Fibroblast of peridontal ligament (primary cell): Measurements from ENCODE around the gene TRAP1.

Source experiments
- DNase-seq: peaks from one replicate; pipeline ENCODE4 v3.0.0-alpha.2; 2010; ENCODE audit errors: extremely low read depth

TRAP1 gene

DNA sequence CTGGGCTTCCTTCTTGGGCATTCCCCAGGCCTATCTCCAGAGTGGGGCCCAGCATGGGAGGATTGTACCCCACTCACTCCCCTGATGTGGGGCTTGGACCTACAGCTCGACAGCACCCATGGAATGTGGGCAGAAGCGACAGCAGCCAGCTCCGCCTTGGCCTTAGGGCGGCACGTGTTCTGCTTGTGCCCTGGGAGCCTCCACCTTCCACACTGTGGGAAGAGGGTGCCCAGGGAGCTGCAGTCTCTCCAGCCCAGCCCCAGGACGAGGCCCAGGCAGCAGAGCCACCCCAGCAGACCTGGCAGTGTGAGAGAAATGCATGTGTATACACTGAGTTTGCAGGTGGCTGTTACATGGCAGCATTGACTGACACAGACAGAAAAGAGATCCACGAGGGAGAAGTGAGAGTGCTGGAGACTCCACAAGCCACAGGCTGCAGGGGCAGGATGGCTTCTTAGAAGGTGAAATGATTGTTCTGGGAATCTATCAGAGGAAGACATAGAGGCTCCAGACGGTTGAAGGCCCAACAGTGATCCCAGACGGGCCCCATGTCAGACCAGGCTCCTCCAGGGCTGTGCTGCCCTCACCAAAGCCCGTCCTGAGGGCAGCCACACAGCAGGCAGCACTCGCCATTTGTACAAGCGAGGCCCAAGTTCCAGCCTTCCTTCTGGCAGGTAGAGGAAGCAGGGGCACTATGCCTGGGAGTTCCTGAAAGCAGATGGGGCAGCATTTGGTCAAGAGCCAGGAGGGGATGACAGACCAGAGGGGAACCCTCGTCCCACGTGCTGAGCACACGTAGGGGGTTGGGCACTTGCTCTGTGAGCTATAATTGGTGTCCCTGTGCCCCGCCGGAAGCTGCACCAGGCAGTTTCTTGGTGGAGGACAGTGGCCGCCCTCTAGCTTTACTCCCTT is 65.6 kb downstream of the TRAP1 start:
- no peak for DNase-seq

DNA sequence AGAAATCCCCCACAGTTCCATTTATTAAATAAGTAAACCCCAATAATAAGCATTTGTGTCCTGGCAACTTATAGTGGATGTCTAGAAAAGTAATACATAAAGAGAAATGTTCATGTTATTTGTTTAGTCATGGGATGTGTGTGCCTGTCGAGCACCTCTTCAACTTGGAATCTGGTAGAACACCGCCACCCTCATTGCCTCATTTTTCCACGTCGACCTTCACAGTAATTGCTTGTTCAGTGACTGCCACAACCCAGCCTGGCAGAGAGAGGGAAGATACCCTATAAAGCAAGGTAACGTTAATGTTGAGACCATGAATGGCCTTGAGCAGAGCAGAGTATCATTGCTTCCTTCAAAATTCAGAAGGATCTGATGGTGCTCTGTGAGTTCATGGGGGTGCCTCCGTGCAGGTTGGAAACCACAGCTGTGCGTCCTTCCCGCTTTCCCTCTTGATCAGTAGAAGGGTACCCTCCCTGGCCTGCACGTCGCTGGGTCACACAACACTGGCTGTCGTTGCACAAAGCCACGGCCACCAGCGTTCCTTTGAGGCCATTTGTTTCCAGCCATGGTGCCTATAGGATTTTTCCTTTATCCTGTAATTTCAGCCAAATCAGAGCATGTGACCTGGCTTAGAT is 66.6 kb downstream of the TRAP1 start:
- DNase-seq, result no peak

DNA sequence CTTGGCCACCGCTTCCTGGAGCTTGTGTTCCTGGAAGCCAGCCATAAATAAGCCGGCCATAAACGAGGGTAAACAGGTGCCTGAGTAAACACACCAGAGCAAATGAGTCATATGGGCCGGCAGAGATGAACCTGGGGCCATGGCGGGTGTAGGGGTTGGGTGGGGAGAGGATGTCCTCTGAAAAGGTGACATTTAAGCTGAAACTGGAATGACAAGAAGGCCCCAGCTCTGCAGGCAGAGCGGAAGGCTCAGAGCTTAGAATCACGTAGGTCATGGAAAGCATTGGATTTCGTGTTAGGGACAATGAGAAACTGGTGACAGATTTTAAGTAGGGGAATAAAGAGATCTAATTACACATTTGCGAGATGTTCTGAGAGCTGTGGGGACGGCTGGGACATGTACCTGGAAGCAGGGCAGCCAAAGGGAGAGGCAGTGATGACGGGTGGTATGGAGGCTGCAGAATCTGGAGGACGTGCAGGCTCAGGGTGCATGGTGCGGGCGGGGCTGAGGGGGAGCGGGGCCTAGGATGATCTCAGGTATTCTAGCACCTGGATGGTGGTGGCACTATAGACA is 70.9 kb downstream of the TRAP1 start:
- DNase-seq, result no peak

DNA sequence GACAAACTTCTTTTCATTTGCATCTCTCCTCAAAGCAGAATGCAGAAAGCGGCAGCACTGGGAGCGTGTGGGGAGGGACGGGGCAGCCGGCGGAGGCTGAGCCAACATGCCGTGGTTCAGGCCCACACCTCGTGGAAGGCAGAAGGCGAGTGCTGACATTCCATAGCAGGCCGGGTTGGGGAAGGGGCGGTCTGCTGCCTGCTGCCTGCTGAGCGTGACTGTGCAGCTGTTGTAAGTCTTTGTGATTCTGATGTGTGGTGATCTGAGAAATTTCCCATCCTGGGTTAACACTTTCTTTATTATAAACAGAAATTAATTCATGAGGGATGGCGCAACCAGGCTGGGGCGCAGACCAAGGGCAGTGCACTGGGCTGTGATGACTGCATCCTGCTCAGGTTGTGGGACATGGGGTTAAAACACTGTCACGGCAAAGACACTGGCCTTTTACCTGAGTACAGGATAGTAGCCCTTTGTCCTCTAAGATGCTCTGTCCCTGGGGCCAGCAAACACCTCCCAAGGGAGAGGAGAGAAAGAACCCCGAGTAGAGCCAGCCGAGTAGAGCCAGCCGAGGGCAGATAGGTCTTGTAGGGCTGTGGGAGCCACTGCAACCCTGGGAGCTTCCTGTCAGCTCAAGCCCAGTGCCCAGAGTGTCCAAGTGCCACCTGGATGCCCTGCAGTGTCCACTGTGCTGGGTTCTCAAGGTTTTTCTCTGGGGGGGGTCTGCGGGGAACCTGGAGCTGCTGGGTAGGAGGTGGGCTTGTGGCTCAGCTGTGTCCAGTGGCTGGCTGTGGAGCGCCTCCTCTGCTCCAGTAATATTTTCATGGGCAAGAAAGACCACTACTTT is 71.6 kb downstream of the TRAP1 start:
- peak; percentile 31 for DNase-seq

DNA sequence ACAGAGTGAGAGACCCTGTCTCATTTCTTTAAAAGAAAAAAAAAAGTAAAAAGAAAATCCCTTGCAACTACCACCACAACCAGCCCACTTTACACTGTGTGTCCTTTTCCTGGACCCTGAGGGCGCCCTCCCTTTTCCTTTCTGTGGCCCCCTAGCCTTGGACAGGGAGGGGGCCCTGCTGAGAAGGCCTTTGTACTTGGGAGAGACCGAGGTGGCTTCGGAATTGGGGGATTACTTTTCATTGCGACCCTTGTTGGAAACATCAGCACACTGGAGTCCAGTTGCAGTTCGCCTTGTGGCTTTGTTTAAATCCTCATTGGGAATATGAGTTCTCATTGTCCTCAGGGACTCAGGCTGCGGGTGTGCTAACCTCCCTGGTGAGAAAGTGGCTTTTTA is 72.2 kb downstream of the TRAP1 start:
- no peak for DNase-seq

DNA sequence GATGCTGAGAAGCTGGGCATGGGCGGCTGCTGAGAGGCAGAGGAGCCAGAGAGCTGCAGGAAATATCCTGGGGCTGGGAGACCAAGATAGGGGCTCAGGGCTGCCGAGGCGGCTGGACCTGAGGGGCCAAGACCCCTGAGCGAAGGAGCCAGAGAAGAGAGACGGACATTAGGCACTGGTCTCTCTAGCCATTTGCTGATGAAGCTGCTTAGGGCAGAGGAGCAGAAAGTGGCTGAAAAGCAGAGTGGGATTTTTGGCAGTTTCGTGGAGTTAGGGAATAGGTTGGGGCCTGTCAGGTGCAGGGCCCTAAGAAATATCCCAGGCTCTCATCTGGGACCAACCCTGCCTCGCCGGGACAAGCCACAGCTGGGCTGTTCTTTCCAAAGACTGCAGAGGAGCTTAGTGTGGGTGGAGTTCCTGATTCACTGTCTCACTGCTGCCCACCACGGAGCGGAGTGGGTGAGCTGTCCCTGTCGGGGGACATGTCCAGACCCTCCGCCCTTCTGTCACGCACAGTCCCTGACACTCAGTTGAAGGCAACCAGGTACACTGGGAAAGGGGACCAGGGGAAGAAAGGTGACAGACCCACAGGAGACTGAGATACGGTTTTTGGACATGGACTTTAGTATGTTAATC is 74.1 kb downstream of the TRAP1 start:
- no peak for DNase-seq

DNA sequence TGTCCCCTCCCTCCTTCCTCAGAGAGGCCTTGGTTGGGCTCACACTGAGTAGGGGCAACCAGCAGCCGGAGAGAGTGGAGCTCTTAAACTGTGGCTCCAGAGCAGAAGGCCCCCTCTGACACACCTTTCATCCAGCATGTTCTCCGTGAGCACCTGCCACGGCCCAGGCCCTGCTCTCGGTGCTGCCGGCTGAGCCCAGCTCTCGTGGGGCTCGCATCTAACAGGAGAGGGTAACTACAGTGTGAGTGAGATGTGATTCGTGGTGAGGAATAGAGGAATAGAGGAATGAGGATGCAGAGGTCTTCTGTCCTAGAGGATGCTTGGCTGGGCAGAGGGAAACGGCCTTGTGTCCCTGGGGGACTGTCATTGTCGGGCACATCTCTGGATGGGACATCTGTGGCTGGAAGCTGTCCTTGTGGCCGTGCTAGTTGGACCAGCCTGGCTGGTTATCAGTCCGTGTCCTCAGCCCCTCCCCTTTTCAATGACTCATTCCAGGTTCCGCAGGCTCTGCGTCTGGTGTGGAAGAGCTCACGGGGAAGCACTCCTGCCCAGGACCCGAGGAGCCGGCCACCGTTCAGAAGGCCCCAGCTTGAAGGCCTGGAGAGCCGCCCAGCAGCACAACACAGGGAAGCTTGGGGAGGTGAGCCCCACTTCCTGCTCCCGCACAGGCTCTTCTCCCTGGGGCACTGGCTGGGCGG is 74.8 kb downstream of the TRAP1 start:
- no peak for DNase-seq

DNA sequence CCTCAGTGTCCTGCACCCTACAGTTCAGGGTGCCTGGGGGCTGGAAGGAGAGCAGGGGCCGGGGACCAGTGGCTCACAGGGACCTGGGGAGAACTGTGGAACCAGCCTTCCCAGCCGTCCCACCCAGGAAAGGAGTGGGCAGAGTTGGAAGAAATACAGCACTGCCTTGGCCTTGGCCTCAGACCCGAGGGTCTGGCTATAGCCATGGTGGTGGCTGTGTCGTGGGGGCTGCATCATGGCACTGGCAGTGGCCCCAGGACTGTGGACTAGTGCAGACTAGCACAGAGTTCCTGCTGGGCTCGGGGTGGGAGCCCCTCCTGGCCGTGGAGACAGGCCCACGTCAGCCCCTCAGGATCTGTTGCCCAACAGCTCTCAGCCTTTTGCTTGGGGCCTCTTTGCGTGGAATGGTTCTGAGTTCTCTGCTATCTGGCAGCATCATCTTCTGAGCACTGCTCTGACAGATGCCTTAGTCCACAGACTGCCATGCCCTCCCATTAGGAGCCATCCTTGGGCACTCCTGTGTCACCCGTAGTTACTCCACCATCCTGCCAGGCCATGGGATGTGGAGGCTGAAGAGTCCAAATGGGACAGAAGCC is 75.4 kb downstream of the TRAP1 start:
- no peak for DNase-seq

DNA sequence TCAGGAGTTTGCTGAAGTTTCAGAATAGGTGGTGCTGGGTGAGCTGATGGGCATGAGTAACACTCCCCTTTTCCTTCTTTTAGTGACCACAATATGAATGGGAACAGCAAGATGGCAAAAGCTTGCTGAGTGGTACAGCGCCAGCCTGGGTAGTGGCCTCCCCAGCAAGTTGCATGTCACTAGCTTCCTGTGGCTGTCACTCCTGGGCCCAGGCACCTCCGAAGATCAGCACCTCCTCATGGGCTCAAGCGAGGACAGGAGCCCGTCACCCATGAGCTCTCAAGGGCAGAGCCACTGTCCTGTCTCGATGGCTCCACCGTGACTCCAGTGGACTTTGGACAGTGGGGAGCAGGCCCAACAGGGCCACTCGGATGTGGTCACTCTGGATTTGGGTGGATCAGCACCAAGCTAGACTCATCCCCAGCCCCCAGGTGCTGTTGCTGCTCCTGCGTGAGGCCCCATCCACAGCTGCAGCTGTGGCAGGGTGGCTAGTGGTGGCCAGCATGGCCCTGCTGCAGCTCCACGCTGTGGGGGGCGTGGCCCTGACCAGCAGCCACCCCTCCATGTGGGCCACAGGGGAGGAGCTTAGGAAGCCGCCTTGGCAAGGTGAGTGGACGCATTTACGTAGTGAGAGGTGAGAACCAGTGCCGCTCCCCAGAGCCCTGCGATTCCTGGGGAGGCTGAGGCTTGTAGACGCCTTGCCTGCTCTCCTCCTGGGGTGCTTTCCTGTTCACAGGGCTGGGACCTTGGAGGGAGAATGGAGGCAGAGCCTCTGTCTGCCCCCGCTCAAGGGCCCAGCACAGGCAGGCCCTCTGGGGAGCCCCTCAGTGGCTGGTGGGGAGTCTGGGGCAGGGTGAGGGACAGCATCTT is 76.5 kb downstream of the TRAP1 start:
- DNase-seq, result no peak

DNA sequence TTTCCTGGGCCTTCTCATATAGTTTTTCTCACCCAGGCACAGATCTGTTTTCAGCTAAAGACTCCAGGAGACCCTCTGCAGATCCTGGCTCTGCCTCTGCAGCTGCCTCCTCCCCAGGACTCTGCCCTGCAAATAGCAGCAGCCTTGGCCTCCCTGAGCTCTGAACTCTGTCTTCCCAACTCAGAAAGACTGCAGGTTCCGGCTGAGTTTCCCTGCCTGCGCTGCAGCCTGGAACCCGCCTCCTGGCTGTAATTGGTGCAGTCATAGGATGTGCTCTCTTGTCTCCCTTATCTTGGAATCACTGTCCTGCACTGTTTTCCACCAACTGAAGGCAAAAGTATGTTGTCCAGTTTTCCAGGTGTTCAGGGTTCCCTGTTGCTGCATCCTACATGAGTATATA is 77.1 kb downstream of the TRAP1 start:
- DNase-seq, result no peak

DNA sequence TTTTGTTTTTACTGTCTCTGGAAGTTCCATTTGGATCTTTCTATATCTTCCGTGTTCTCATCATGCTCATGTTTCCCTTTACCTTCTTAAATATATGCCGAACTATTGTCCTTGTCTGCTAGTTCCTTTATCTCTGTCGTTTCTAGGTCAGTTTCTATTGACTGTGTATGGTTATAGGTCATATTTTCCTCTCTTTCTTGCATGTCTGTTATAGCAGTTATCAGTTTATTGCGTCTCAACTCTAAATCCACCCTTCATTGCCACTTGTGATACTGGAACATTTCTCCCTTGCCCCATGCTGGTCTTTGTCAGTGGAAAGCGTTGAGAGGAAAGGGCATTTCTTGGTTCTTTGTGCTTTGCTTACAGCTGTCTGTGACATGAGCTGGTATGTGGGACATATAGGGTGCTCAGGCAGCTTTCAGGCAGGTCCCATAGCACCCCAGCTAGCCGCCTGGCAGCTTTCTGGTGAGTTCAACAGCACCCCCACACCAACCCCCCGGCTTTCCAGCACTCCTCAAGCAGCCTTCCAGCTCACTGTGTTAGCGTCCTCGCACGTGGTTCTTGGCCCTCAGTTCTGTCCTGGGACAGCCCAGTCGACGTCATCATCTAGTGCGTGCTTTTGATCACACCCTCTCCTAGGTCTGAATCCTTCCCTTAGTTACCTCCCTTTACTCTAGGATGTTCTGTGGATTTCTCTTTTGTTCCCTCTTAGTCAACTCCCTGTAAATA is 78.2 kb downstream of the TRAP1 start:
- no peak for DNase-seq

DNA sequence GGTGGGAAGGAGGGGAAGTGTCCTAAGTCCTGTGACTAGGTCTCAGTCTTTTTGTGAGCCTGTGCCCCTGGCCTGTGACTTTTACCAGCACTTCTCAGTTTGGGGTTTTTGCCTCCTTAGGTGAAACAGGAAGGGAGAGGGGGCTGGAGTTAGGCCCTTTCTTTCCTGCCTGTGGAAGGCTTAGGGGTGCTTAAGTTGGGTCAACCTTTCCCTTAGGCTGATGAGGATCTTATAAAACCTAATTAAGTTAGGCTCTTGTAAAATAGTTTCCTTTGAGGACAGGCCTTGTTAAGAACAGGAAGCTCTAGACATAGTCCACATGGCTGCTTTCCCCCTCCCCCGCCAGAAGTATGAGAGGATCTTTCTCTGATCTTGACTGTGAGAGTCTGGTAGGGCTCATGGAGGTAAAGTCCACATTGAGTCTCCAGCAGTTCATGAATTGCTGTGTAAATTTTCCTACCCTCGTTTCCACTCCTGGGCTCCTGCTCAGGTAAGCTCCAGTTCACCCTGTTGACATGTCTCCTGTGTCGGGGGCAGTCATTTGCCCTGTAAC is 79.9 kb downstream of the TRAP1 start:
- no peak for DNase-seq

DNA sequence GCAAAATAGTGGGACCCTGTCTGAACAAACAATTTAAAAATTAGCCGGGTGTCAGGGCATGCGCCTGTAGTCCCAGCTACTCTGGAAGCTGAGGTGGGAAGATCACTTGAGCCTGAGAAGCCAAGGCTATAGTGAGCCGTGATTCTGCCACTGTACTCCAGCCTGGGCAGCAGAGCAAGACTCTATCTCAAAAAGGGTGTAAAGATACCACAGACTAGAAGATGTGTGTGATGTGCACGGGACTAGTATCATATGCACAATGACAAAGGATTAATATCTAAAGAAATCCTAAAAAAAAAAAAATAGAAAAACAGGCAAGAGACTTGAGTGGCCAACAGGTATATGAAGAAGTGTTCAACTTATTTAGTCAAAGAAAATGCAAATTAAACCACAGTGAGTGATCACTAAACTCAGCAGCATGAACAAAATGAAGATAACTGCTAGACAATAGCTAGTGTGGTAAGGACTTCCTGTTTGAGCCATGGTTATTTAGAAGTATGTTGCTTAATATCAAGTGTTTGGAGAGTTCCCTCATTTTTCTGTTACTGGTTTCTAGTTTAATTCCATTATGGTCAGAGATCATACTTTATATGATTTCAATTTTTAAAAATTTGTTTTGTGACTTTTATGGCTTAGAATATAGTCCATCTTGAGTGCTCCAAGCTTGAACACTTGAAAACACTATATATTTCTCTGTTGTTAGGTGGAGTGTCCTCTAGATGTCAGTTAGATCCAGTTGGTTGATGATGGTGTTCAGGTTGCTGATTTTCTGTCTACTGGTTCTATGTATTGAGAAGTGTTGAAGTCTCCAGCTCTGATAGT is 91.2 kb downstream of the TRAP1 start:
- DNase-seq, result no peak

DNA sequence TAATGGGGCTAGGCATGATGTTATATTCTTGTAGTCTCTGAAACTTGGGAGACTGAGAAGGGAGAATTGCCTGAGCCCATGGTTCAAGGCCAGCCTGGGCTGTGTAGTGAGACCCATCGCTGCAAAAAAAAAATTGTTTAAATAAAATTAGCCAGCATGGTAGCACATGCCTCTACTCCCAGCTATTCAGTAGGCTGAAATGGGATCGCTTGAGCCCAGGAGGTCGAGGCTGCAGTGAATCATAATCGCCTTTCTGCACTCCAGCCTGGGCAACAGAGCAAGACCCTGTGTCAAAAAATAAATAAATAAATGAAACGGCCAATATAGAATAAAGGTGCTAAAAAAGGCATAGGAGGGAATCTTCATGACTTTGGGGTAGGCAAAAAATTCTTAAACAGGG is 92.0 kb downstream of the TRAP1 start:
- DNase-seq, result no peak

DNA sequence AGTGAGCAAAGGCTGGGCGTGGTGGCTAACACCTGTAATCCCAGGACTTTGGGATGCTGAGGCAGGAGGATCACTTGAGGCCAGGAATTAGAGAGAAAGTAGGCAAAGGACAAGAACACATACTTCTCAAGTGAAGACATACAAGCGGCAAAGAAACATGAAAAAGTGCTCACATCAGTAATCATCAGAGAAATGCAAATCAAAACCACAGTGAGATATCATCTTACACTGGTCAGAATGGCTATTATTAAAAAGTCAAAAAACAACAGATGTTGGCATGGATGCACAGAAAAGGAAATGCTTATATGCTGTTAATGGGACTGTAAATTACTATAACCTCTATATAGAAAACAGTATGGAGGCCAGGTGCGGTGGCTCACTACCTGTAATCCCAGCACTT is 93.7 kb downstream of the TRAP1 start:
- no peak for DNase-seq

DNA sequence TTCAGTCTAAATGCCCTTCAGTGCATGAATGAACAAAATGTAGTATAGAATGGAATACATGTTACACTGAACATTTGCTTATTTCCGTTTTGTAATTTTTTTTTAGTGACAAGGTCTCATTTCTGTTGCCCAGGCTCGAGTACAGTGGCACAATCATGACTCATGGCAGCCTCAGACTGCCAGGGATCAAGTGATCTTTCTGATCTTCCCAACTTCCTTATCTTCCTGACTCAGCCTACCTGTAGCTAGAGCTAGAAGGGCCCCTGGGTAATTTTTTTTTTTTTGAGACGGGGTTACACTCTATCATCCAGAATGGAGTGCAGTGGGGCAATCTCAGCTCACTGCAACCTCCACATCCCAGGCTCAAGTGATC is 98.6 kb downstream of the TRAP1 start:
- no peak for DNase-seq

DNA sequence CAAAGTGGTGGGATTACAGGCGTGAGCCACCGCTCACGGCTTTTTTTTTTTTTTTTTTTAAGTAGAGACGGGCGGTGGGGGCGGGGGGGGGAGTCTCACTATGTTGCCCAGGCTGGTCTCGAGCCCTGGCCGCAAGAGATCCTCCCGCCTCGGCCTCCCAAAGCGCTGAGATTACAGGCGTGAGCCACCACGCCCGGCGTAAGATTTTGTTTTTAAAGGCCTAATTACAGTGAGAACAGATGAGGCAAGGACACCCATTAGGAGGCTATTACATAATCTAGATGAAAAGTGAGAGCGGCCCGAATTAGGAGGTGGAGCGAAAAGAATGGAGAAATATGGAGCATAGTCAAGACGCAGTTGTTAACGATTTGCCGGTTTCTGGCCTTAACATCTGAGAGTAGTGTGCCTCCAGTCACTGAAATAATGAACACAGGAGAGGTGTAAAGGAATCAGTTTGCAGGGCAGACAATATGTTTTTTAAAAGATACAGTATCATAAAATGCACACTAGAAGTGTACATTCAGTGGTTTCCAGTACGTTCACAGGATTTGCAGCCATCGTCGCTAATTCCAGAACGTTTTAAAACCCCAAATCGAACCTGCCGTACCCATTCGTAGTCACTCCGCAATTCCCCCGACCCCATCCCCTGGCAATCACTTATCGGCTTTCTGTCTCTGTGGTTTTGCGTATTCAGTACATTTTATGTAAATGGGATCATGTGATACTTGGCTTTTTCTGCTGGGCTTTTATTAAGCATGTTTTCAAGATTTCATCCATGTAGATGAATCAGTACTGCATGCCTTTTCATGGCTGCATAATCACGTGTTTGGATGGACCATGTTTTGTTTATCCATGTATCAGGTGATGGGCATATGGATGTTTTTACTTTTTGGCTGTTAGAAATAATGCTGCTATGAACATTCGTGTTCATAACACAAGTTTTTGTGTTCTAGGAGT is 104.5 kb downstream of the TRAP1 start:
- DNase-seq, result no peak
